ENCODE measurements around the gene MAP7D1. TPM values are rescaled to one million over a fixed set of nuclear protein-coding genes. Genes with fewer than 3 reads are reported as not detected.
A peak's percentile ranks its signal among the peaks of the same experiment; 100 is the strongest.

Gene MAP7D1
- total and polyA plus RNA-seq, 2 experiments from 2014 or later = 35.8 to 224 TPM

- DNase-seq = no peak
- no peaks in the 10 kb centered on the region for H3K9me3 ChIP-seq (ENCODE audit: low read depth)
- WGBS, 2 experiments (ENCODE audit: low coverage in 1 of 2, low lambda C conversion rate in 2 of 2, missing lambda C conversion rate in 2 of 2) = 65 to 67% methylated on average over 4 to 6 of the region's 6 CpGs
- in situ Hi-C loops (cut with MboI) = no loop called here
- H3K4me2 ChIP-seq (ENCODE audit: unreplicated experiment) = peak overlapping the region; percentile 33
- H3K9me2 ChIP-seq (ENCODE audit: insufficient read depth) = no peaks in the 10 kb centered on the region
- peaks cover 50% of the 10 kb centered on the region for H3K4me1 ChIP-seq (ENCODE audit: insufficient read depth)
- H4K20me1 ChIP-seq (ENCODE audit: insufficient read depth) = no peaks in the 10 kb centered on the region
- peak overlapping the region; percentile 53 for H3K9ac ChIP-seq
- peak overlapping the region; percentile 86 for H3K27ac ChIP-seq
- H2AFZ ChIP-seq = 0 out of 2 replicates have a peak overlapping the region, but pooled peaks have one; percentile 14
- no peaks in the 10 kb centered on the region for H3K27me3 ChIP-seq (replicated peaks; ENCODE audit: insufficient read depth)
- H3K4me3 ChIP-seq = no peak overlapping the region
- TF ChIP-seq EZH2 (IDR thresholded peaks at IDR 0.05; ENCODE audit: insufficient read depth, poor library complexity, severe bottlenecking) (no peak), EZH2phosphoT487 (IDR thresholded peaks at IDR 0.05; ENCODE audit: insufficient read depth, low read depth) (no peak)
- H3F3A ChIP-seq (ENCODE audit: insufficient read depth) = peaks cover 47% of the 10 kb centered on the region
- peaks cover 22% of the 10 kb centered on the region for H3K79me2 ChIP-seq (ENCODE audit: insufficient read depth)
- peaks cover 8% of the 10 kb centered on the region; the same call in 1 of the 2 replicates for H3K36me3 ChIP-seq (ENCODE audit: low read depth)
Observed at GRCh38 chr1:36134031-36134430, 21.9 kb upstream of the MAP7D1 start.

GRCh38 chr1:36134505-36135329 is 21.2 kb upstream of the MAP7D1 start:
- 36 to 46% methylated on average over 7 of the region's 7 CpGs for WGBS, 2 experiments (ENCODE audit: low coverage in 1 of 2, low lambda C conversion rate in 2 of 2, missing lambda C conversion rate in 2 of 2)
- no peaks in the 10 kb centered on the region for H4K20me1 ChIP-seq (ENCODE audit: insufficient read depth)
- TF ChIP-seq EZH2phosphoT487 (IDR thresholded peaks at IDR 0.05; ENCODE audit: insufficient read depth, low read depth) (no peak), EZH2 (IDR thresholded peaks at IDR 0.05; ENCODE audit: insufficient read depth, poor library complexity, severe bottlenecking) (no peak)
- H3K9me2 ChIP-seq (ENCODE audit: insufficient read depth) = no peaks in the 10 kb centered on the region
- H3K79me2 ChIP-seq (ENCODE audit: insufficient read depth) = peaks cover 29% of the 10 kb centered on the region
- DNase-seq = peak; percentile 66
- peaks cover 14% of the 10 kb centered on the region for H3K36me3 ChIP-seq (ENCODE audit: low read depth)
- peak overlapping the region; percentile 86 for H3K27ac ChIP-seq
- no peak overlapping the region for H3K4me3 ChIP-seq
- H2AFZ ChIP-seq = peak overlapping the region; percentile 32; the same call in 1 of the 2 replicates
- peak overlapping the region; percentile 53 for H3K9ac ChIP-seq
- peaks cover 48% of the 10 kb centered on the region for H3K4me1 ChIP-seq (ENCODE audit: insufficient read depth)
- H3K9me3 ChIP-seq (ENCODE audit: low read depth) = no peaks in the 10 kb centered on the region
- H3F3A ChIP-seq (ENCODE audit: insufficient read depth) = peaks cover 52% of the 10 kb centered on the region
- H3K4me2 ChIP-seq (ENCODE audit: unreplicated experiment) = peak overlapping the region; percentile 40
- no peaks in the 10 kb centered on the region for H3K27me3 ChIP-seq (replicated peaks; ENCODE audit: insufficient read depth)
- in situ Hi-C loops (cut with MboI) = no loop called here

GRCh38 chr1:36135330-36135667 is 20.7 kb upstream of the MAP7D1 start:
- peak overlapping the region; percentile 53; the same call in 1 of the 2 replicates for H3K9ac ChIP-seq
- 50 to 57% methylated on average over 6 of the region's 6 CpGs for WGBS, 2 experiments (ENCODE audit: low coverage in 1 of 2, low lambda C conversion rate in 2 of 2, missing lambda C conversion rate in 2 of 2)
- H4K20me1 ChIP-seq (ENCODE audit: insufficient read depth) = no peaks in the 10 kb centered on the region
- H3K36me3 ChIP-seq (ENCODE audit: low read depth) = peaks cover 16% of the 10 kb centered on the region
- no peaks in the 10 kb centered on the region for H3K9me3 ChIP-seq (ENCODE audit: low read depth)
- no peaks in the 10 kb centered on the region for H3K9me2 ChIP-seq (ENCODE audit: insufficient read depth)
- in situ Hi-C loops (cut with MboI) = no loop called here
- peaks cover 58% of the 10 kb centered on the region for H3F3A ChIP-seq (ENCODE audit: insufficient read depth)
- H3K27ac ChIP-seq = peak overlapping the region; percentile 86
- no peak for TF ChIP-seq EZH2 (IDR thresholded peaks at IDR 0.05; ENCODE audit: insufficient read depth, poor library complexity, severe bottlenecking)
- peaks cover 35% of the 10 kb centered on the region for H3K79me2 ChIP-seq (ENCODE audit: insufficient read depth)
- peaks cover 54% of the 10 kb centered on the region for H3K4me1 ChIP-seq (ENCODE audit: insufficient read depth)
- H3K27me3 ChIP-seq (replicated peaks; ENCODE audit: insufficient read depth) = no peaks in the 10 kb centered on the region
- H3K4me3 ChIP-seq = no peak overlapping the region
- peak overlapping the region; percentile 40 for H3K4me2 ChIP-seq (ENCODE audit: unreplicated experiment)
- H2AFZ ChIP-seq = peak overlapping the region; percentile 32; the same call in 1 of the 2 replicates
- DNase-seq = peak; percentile 21

DNA sequence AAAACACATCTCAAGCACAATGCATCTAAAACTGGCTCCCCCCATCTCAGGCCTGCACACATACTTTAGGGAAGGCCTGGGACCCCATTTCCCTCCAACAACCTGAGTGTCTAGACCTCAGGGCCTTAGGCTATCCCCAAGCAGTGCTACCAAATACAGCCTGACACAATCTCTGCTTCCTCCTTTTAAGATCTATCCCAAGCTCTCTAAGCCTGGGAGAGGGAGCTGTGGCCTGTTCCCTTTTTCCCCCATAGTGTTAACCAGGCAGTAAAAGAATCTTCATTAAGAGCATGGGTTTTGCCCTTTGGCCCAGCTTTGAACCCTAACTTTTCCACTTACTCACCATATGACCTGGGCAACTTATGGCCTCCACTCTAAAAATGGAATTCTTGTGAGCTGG is 20.2 kb upstream of the MAP7D1 start:
- H3K4me1 ChIP-seq (ENCODE audit: insufficient read depth) = peaks cover 58% of the 10 kb centered on the region
- no peaks in the 10 kb centered on the region for H3K9me2 ChIP-seq (ENCODE audit: insufficient read depth)
- peaks cover 63% of the 10 kb centered on the region for H3F3A ChIP-seq (ENCODE audit: insufficient read depth)
- H3K27ac ChIP-seq = peak overlapping the region; percentile 86
- peaks cover 40% of the 10 kb centered on the region for H3K79me2 ChIP-seq (ENCODE audit: insufficient read depth)
- peak overlapping the region; percentile 53 for H3K9ac ChIP-seq
- no peak overlapping the region for H2AFZ ChIP-seq
- H4K20me1 ChIP-seq (ENCODE audit: insufficient read depth) = no peaks in the 10 kb centered on the region
- no peaks in the 10 kb centered on the region for H3K9me3 ChIP-seq (ENCODE audit: low read depth)
- H3K4me2 ChIP-seq (ENCODE audit: unreplicated experiment) = peak overlapping the region; percentile 40
- no peak for TF ChIP-seq EZH2 (IDR thresholded peaks at IDR 0.05; ENCODE audit: insufficient read depth, poor library complexity, severe bottlenecking)
- no peak for TF ChIP-seq EZH2phosphoT487 (IDR thresholded peaks at IDR 0.05; ENCODE audit: insufficient read depth, low read depth)
- no peak for DNase-seq
- in situ Hi-C loops (cut with MboI) = no loop called here
- H3K36me3 ChIP-seq (ENCODE audit: low read depth) = peaks cover 16% of the 10 kb centered on the region
- H3K27me3 ChIP-seq (replicated peaks; ENCODE audit: insufficient read depth) = no peaks in the 10 kb centered on the region
- H3K4me3 ChIP-seq = no peak overlapping the region

All from GM23248 (cell line).